Measurements from ENCODE around the gene SERPINE1.

The SERPINE1 gene

GRCh38 chr7:101169838-101170551 lies 43.1 kb downstream of the SERPINE1 start:
- no peaks in the 10 kb centered on the region for H3K79me2 ChIP-seq (ENCODE audit: insufficient read depth, low read length)
- no peaks in the 10 kb centered on the region for H4K20me1 ChIP-seq (ENCODE audit: low read depth, low read length)
- no peak overlapping the region for H3K9ac ChIP-seq (ENCODE audit: low read length)
- H3K4me3 ChIP-seq (ENCODE audit: insufficient read depth, low read length, poor library complexity, severe bottlenecking) = no peak overlapping the region
- no peak overlapping the region for H2AFZ ChIP-seq (ENCODE audit: low read depth, low read length, severe bottlenecking)
- no peaks in the 10 kb centered on the region for H3K27me3 ChIP-seq (ENCODE audit: low read length)
- H3K4me2 ChIP-seq (ENCODE audit: low read depth, low read length, poor library complexity, severe bottlenecking) = peak overlapping the region; percentile 9
- H3K36me3 ChIP-seq (ENCODE audit: low read length) = no peaks in the 10 kb centered on the region
- H3K9me3 ChIP-seq (ENCODE audit: insufficient read depth, low read length) = no peaks in the 10 kb centered on the region
- H3F3A ChIP-seq (ENCODE audit: insufficient read depth) = no peaks in the 10 kb centered on the region
- TF ChIP-seq CTCF (IDR thresholded peaks at IDR 0.05; ENCODE audit: insufficient read depth, low read length, poor library complexity, severe bottlenecking) (peak; percentile 94), EZH2phosphoT487 (conservative IDR thresholded peaks at IDR 0.05; ENCODE audit: low read length) (no peak)
- H3K27ac ChIP-seq (ENCODE audit: low read depth, low read length) = no peak overlapping the region
- H3K9me2 ChIP-seq (replicated peaks; ENCODE audit: insufficient read depth, low read length) = no peaks in the 10 kb centered on the region

DNA sequence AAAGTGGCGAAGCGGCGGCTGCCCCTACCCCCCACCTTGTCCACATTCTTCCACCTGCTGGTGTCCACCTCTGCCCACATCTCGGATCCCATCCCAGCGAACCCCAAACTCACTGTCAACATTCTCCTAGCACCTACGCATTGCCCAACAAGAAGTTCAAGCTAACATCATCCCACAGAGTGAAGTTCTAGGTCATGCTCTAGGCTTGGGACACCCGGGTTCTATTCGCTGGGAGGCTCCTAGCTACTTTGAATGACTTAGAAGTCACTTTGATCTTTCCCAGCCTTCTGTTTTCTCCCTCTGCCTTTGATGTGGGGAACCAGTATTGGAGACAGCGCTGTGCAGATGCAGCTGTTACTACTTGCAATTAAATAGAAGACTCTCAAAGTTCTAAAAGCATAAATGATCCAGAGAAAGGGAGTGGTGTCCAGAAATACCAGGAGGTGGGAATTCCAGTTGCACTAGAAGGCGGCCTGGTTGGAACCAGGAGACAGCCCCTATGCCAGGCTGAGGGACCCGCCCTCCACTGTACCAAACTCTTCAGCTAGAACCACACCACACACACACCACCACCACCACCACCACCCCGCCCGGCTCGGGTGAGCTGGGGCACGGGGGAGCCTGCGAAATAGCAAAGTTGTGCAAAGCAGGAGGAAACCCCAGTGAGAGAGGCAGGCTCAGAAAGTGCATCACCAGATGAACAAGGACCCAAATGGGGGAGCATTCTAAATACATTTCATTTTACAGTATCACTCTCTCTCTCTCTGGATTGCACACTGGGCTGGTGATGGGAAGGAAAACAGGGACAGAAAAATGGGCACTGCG lies 43.9 kb downstream of the SERPINE1 start:
- TF ChIP-seq CTCF (IDR thresholded peaks at IDR 0.05; ENCODE audit: insufficient read depth, low read length, poor library complexity, severe bottlenecking) = no peak
- TF ChIP-seq EZH2phosphoT487 (conservative IDR thresholded peaks at IDR 0.05; ENCODE audit: low read length) = no peak
- no peaks in the 10 kb centered on the region for H3K9me3 ChIP-seq (ENCODE audit: insufficient read depth, low read length)
- H2AFZ ChIP-seq (ENCODE audit: low read depth, low read length, severe bottlenecking) = no peak overlapping the region
- H3K4me2 ChIP-seq (ENCODE audit: low read depth, low read length, poor library complexity, severe bottlenecking) = no peak overlapping the region
- H3K9ac ChIP-seq (ENCODE audit: low read length) = no peak overlapping the region
- H3K36me3 ChIP-seq (ENCODE audit: low read length) = no peaks in the 10 kb centered on the region
- no peaks in the 10 kb centered on the region for H3K27me3 ChIP-seq (ENCODE audit: low read length)
- no peaks in the 10 kb centered on the region for H3F3A ChIP-seq (ENCODE audit: insufficient read depth)
- H3K79me2 ChIP-seq (ENCODE audit: insufficient read depth, low read length) = no peaks in the 10 kb centered on the region
- no peaks in the 10 kb centered on the region for H4K20me1 ChIP-seq (ENCODE audit: low read depth, low read length)
- no peak overlapping the region for H3K4me3 ChIP-seq (ENCODE audit: insufficient read depth, low read length, poor library complexity, severe bottlenecking)
- no peaks in the 10 kb centered on the region for H3K9me2 ChIP-seq (replicated peaks; ENCODE audit: insufficient read depth, low read length)
- no peak overlapping the region for H3K27ac ChIP-seq (ENCODE audit: low read depth, low read length)

DNA sequence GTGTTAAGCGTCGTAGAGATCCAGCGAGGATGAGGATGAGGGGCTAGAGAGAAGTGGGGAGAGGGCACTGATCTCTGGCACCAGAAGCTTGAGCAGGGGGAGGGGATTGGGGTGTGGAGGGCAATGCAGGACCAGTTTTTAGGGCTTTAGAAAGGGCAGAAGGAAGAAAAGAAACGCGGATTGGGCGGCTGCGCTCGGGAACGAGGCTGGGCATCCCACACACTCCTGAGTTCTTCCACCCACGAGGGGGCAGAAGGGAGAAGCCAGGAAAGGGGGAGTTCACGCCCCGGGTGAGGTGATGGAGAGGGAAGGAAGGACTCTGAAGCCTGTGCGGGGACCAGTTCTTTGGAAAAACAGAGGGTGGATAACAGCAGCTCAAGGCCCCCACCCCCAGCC lies 44.5 kb downstream of the SERPINE1 start:
- H3K9me2 ChIP-seq (replicated peaks; ENCODE audit: insufficient read depth, low read length) = no peaks in the 10 kb centered on the region
- H4K20me1 ChIP-seq (ENCODE audit: low read depth, low read length) = no peaks in the 10 kb centered on the region
- no peak overlapping the region for H3K4me2 ChIP-seq (ENCODE audit: low read depth, low read length, poor library complexity, severe bottlenecking)
- no peaks in the 10 kb centered on the region for H3K36me3 ChIP-seq (ENCODE audit: low read length)
- no peaks in the 10 kb centered on the region for H3K27me3 ChIP-seq (ENCODE audit: low read length)
- H2AFZ ChIP-seq (ENCODE audit: low read depth, low read length, severe bottlenecking) = no peak overlapping the region
- TF ChIP-seq EZH2phosphoT487 (conservative IDR thresholded peaks at IDR 0.05; ENCODE audit: low read length) (no peak), CTCF (IDR thresholded peaks at IDR 0.05; ENCODE audit: insufficient read depth, low read length, poor library complexity, severe bottlenecking) (no peak)
- no peaks in the 10 kb centered on the region for H3F3A ChIP-seq (ENCODE audit: insufficient read depth)
- H3K9ac ChIP-seq (ENCODE audit: low read length) = no peak overlapping the region
- no peaks in the 10 kb centered on the region for H3K79me2 ChIP-seq (ENCODE audit: insufficient read depth, low read length)
- no peaks in the 10 kb centered on the region for H3K9me3 ChIP-seq (ENCODE audit: insufficient read depth, low read length)
- no peak overlapping the region for H3K27ac ChIP-seq (ENCODE audit: low read depth, low read length)
- no peak overlapping the region for H3K4me3 ChIP-seq (ENCODE audit: insufficient read depth, low read length, poor library complexity, severe bottlenecking)

Measured in SU-DHL-6 (cell line).